VCaP (cell line): Measurements from ENCODE around the gene SPATA17.

Experiments used
- H3K27ac ChIP-seq: fragments of 450-650 bp; 2 replicates; pipeline ENCODE4 v1.5.1; 2017
- TF ChIP-seq, protein P1 (sequence below): fragments of 450-650 bp; conservative IDR thresholded peaks from 2 replicates; pipeline ENCODE4 v1.5.1; 2017; ENCODE audit warnings: mild to moderate bottlenecking, moderate library complexity

Gene SPATA17

DNA sequence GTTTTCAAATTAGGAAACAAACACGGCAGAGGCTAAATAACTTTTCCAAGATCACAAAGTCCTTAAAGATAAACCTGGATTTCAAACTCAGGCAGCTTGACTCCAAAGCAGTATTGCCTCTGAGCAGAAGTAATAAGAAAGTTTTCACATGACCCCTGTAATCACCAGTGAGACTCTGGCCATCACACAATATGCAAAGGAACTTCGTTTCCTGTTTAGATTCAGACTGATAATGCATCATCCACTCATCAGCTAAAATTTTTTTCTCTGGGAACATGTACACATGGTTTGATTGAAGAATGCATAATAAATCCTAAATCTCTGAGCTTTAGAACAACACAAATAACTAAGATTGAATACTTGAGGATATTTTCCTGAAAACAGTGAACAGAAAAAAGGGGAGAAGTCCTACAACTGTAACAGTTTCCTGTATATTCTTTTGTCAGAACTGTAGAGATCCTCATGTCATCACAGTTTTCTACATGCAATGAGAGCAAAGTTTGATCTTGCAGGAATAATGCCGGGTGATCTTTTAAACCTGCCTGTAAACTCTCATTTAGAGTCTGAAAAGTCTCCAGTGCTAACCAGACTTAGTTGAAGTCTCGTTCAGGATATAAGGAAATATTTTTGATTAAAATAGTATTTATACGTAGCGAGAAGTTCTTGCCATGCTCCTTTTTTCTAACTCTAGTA, 225.3 kb downstream of the SPATA17 start:
- TF ChIP-seq, protein P1, sequence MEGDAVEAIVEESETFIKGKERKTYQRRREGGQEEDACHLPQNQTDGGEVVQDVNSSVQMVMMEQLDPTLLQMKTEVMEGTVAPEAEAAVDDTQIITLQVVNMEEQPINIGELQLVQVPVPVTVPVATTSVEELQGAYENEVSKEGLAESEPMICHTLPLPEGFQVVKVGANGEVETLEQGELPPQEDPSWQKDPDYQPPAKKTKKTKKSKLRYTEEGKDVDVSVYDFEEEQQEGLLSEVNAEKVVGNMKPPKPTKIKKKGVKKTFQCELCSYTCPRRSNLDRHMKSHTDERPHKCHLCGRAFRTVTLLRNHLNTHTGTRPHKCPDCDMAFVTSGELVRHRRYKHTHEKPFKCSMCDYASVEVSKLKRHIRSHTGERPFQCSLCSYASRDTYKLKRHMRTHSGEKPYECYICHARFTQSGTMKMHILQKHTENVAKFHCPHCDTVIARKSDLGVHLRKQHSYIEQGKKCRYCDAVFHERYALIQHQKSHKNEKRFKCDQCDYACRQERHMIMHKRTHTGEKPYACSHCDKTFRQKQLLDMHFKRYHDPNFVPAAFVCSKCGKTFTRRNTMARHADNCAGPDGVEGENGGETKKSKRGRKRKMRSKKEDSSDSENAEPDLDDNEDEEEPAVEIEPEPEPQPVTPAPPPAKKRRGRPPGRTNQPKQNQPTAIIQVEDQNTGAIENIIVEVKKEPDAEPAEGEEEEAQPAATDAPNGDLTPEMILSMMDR: no peak
- no peak overlapping the region for H3K27ac ChIP-seq

- no peak overlapping the region for H3K27ac ChIP-seq
- TF ChIP-seq, protein P1: no peak
Observed at GRCh38 chr1:217857061-217857460, 225.9 kb downstream of the SPATA17 start.

DNA sequence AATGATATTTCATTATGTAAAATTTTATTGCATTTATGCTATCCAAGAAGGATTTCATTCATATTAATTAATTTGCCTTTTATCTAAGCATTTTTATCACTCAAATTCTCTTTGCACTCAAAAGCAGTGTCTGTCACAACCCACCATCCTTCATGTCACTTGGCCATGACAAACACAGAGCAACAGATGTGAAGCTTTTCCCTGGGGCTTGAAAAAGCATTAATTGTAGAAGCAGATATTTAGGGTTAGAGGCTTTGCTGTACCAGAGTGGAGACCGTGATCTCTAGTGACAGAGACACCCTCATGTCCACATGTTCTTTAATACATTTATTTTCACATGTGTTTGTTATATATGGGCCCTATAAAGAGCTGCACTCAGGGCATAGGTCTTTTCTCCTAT, 230.5 kb downstream of the SPATA17 start:
- no peak overlapping the region for H3K27ac ChIP-seq
- TF ChIP-seq, protein P1: no peak

DNA sequence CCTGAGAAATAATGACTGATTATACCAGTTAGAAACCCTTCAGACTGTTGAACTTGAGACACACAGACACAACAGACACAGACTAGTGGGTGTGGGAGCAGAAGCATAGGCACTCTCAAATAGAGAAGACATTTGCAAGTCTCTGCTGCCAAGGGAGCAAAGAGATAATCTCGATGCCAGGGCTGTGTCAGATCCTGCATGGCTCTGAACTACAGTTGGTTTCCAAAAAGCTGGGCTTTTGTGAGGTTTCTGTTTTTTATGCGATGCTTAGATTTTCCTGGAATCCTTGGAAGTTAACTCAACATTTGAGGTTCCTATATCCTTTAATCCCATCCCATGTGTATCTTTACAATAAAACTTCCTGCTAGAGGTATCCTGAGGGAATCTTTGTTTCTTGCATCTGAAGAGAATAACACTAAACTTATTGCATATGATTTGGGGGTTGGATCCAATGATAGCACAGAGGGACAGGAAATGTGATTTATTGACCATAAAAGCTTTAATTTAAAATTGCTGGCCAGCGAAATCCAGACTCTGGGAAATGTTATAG, 236.4 kb downstream of the SPATA17 start:
- TF ChIP-seq, protein P1: no peak
- H3K27ac ChIP-seq: no peak overlapping the region

- H3K27ac ChIP-seq: no peak overlapping the region
- TF ChIP-seq, protein P1: no peak
Observed at GRCh38 chr1:217871955-217872354, 240.8 kb downstream of the SPATA17 start.

GRCh38 chr1:217875229-217875628, 244.1 kb downstream of the SPATA17 start:
- TF ChIP-seq, protein P1: no peak
- no peak overlapping the region for H3K27ac ChIP-seq

- no peak overlapping the region for H3K27ac ChIP-seq
- TF ChIP-seq, protein P1: no peak
Observed at GRCh38 chr1:217876401-217876800, 245.3 kb downstream of the SPATA17 start.
